GM19468 (cell line): ENCODE measurements around the gene SLC9A9.

ENCODE experiments used
- ATAC-seq: cut with Tn5 transposase; IDR thresholded peaks from one replicate; pipeline ENCODE4 v1.9.1; 2021; ENCODE audit warnings: mild to moderate bottlenecking, moderate library complexity, moderate number of reproducible peaks; ENCODE audit not compliant: unreplicated experiment; ENCODE audit errors: extremely low read depth

The SLC9A9 gene

DNA sequence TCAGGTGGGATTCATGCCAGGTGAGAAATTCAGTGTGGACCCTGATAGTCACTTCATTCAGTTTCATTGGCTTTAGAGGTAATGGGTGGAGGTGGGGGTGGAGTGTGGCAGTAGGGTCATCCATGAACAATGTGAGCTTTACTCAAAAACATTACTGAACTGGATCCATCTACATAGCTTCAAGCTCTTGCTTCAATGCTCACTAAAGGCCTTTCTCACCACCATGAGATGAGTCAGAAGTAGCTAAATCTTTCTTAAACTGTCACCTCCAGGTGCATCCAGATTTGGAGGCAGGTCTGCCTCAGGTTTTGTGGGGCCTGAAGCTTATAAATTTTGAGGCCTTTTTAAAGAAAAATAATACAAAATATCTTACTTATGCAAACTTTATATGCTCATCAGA lies 365.1 kb downstream of the SLC9A9 start:
- no peak for ATAC-seq

DNA sequence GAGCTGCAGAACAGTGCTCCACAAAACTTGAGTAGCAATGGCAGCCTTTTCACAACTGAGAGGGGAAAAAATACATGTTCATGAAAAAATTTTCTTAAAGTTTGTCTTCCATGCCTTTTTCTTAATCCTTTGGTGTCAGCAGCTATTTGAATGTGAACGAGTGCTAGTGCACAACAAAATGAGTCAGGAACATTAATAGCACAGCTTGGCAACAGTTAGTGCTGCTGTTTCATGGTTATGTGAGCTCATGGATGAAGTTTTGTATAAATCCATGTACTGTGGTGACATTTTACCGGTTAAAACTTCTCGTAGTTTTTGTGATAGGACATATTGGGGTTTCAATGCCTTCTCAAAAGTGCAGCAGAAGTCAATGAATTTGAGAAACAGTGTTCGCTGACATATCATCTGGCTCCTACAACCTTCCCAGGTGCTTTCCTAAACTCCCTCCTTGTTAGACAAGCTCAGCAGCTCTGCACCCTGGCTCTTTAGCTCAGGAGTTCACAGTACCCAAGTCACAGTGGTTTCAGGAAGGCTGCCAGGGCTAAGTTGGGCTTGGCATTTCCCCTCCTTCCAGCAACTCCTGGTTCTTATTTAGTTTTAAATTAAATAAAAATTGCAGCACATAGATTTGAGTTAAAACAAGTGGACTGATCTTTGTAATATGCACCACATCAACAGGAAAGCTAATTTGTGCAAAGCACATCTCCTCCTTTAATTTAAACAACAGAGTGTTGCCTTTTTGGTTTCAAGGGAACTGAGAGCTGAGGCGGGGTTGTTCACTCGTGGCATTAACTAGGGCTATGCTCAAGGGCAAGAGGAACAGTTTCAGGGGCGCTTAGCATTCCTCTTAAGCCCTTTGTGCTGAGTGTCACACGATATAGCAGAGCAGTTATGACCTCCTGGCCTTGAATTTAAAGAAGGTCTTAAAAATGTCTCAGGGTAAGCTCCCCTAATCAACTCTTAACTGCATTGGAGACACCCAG lies 365.9 kb downstream of the SLC9A9 start:
- no peak for ATAC-seq

GRCh38 chr3:143480344-143480743 lies 367.9 kb downstream of the SLC9A9 start:
- no peak for ATAC-seq

GRCh38 chr3:143479727-143480126 lies 368.5 kb downstream of the SLC9A9 start:
- no peak for ATAC-seq

GRCh38 chr3:143478115-143478693 lies 370.1 kb downstream of the SLC9A9 start:
- no peak for ATAC-seq

DNA sequence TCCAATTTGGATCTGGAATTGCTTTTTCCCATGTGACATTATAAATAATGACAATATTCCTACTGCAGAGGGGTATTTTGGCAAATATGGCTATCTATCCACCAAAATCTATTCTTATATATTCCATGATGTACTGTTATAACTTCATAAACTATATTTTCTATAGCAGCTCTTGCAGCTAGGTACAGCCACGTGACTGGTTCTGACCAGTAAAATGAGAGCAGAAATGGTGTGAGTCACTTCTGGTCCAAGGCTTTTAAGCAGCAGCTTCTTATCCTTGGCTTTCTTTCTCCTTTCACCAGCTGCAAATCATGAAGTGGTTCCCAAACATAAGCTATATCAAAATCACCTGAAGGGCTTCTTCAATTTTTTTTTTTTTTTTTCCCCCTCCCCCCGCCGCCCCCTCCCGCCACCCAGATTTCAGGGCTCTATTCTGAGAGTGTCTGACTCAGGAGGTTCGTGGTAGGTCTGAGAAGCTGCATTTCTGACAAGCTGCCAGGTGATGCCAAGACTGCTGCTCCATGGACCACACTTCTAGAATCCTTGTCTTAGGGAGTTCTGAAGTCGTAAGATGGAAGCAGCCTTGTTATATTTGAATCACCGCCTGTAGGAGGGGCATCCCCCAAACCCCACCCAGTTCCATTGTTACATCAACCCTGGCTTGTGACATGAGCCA lies 371.2 kb downstream of the SLC9A9 start:
- ATAC-seq, result no peak

DNA sequence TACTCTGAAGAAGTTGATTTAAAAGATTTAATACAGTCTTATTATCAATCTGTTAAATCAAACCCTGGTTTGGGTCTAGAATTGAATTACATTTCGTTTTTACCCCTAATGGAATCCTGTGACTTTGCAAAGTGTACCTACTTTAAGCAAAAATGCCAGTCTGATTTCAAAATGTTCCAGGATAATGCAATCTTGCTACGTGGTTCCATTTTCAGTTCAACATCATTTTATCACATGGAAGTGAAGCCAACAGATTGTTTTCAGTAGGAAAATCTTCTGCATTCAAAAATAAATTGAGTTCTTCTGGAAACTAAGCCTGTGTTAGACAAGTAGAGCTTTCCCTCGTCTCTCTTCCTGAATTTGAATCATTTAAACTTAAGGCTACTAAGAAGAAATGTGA lies 372.3 kb downstream of the SLC9A9 start:
- no peak for ATAC-seq

- no peak for ATAC-seq
Measured at GRCh38 chr3:143472731-143473523, 375.3 kb downstream of the SLC9A9 start.

- ATAC-seq, result no peak
Measured at GRCh38 chr3:143471705-143472104, 376.6 kb downstream of the SLC9A9 start.

GRCh38 chr3:143469159-143469558 lies 379.1 kb downstream of the SLC9A9 start:
- ATAC-seq, result no peak

- ATAC-seq, result no peak
Measured at GRCh38 chr3:143465666-143466065, 382.6 kb downstream of the SLC9A9 start.

DNA sequence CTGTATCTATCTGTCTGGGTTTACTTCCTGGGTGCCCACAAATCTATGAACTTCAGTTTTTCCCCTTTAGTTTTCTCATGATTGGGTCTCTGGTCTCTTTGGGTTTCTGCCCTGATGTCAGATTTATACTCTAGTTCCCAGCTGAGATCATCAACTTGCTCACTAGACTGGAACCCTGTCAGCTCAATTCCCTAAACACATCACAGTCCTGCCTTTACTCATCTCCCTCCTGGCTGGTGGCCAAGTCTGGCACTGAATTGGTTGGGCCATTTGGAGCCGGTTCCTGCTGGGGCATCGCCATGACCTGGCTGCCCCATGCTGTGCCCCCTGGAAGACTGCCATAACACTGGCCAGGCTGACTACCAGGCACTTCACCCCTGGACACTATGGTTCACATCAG lies 383.4 kb downstream of the SLC9A9 start:
- ATAC-seq, result peak; percentile 31

DNA sequence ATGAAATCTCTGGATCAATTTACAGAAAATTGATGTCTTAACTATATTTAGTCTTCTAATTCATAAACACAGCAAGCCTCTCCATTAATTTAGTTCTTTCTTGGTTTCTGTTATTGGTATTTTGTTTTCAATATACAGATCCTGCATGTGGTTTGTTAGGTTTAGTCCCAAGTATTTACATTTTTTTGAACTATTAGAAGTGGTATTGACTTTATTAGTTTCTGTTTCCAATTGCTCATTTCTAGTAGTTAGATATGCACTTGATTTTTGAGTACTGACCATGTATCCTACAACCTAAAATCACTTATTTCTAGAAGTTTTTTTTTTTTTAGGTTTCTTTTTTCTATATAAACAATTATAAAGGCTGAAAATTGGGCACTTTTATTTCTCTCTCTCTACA lies 392.8 kb downstream of the SLC9A9 start:
- ATAC-seq, result no peak

- no peak for ATAC-seq
Measured at GRCh38 chr3:143450632-143451031, 397.6 kb downstream of the SLC9A9 start.

DNA sequence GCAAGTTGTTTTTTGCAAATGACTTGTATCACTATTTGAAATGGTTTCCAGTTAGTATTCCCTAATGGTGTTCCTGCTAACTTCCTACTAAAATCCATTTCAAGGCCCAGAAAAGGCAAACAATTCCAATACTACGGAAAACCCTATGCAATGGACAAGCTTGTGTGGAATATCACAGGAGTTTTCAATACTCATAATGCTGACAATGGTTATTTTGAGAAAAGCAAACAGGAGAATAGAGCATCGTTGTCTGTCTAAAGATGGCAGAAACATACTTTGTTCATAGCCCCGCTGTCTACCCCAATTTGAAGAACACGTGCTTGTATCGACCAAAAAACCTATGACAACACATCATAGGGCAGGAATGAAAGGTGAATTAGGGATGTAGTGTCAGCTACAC lies 400.8 kb downstream of the SLC9A9 start:
- ATAC-seq, result no peak

GRCh38 chr3:143445118-143445517 lies 403.1 kb downstream of the SLC9A9 start:
- no peak for ATAC-seq

GRCh38 chr3:143443851-143444331 lies 404.4 kb downstream of the SLC9A9 start:
- no peak for ATAC-seq

DNA sequence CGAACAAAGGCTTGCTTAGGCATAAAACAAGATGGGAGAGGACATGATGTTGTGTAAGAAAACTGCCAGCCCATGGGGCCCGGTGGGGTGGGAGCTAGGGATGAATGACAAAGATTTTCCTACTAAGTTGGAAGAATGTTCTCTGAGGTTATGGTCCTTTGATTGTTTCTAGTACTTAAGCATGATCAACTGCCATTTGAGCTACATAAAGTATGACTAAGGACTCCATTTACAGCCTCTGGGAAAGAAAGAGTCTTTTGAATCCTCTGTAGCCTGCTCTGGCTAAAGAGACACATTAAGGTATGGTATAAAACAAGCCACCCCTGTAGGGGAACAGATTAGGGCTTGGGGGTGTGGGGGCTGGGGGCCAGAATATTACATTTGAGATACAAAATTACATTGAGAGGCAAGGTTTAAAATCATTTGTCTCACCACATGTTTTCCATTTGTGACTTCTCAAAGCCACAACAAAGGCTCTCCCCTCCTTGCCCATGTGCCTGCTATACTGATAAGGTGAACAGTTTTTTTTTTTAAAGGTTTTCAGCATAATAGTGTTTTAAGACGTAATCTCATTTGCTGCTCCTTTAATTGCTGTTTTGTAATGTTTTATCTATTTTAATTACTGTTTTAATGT lies 405.3 kb downstream of the SLC9A9 start:
- ATAC-seq, result no peak

DNA sequence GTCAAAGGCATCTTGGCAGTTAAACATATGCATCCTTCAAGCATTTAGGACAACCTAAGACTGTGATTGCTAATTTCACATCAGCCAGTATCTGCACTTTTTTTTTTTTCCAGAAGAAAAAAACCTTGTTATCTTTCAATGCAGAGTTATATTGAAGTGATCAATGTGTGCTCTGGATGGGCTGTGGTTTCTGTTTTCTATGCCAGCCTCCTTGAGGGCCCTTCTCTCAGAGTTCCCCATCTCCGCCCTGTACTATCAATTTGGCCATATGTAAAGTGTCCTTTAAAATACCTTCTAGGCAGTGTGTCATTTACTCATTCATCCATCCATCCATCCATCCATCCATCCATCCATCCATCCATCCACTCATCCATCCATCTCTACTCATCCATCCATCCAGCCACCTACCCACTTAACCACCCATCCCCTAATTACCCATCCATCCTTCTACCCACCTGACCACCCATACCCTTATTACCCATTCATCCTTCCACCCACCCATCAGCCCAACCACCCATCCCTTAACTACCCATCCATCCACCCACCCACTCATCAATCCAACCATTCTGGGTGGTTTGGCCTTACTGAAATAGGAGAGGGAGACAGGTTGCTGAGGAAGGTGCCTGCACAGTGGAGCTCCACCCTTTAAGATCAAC lies 406.6 kb downstream of the SLC9A9 start:
- ATAC-seq, result no peak
